Measurements from ENCODE around the gene KCTD5. TPM values are rescaled to one million over a fixed set of nuclear protein-coding genes. Genes with fewer than 3 reads are reported as not detected.
A peak's percentile ranks its signal among the peaks of the same experiment; 100 is the strongest.

The KCTD5 gene
- total and polyA plus RNA-seq, 10 of the 15 experiments (the other 5 are each of a cell fraction or from before 2014, with no cell fraction given): 0.58 to 56.4 (median 37.3) TPM

DNA sequence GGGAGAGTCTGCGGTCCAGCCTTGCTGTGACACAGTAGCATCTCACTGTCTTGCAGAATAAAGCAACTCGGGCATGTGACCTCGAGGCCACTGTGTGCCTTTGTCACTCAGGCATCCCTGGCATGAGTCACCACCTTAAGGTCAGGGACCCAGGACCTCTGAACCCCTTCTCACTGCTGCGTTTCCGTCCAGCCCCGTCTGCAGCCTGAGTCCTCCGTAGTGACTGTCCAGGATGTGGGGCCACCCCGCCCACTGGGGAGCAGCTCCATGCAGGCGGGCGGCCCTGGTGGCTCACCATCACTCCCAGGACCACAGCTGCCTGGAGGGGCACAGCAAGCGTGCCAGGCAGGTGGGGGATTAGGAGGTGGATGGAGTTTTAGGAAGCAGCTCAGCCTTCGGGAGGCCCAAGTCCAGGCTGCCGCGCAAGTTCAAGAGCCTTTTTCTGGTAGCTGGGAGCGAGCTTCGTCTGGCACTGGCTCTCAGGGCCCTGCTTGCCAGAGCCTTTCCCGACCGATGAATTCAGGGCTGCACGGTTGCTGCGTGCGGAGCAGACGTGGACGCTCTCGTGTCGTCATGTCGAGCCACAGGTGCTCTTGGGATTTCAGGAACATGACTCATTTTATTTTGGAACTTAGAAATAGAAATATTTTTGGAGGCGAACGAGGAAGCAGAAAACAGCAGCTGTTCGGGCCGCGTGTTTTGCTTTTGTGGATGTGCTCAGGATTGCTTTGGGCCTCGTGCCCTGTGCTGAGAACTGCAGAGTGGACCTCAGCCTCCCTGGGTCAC, 16.8 kb downstream of the KCTD5 start (continued):
- TF ChIP-seq, protein P1, sequence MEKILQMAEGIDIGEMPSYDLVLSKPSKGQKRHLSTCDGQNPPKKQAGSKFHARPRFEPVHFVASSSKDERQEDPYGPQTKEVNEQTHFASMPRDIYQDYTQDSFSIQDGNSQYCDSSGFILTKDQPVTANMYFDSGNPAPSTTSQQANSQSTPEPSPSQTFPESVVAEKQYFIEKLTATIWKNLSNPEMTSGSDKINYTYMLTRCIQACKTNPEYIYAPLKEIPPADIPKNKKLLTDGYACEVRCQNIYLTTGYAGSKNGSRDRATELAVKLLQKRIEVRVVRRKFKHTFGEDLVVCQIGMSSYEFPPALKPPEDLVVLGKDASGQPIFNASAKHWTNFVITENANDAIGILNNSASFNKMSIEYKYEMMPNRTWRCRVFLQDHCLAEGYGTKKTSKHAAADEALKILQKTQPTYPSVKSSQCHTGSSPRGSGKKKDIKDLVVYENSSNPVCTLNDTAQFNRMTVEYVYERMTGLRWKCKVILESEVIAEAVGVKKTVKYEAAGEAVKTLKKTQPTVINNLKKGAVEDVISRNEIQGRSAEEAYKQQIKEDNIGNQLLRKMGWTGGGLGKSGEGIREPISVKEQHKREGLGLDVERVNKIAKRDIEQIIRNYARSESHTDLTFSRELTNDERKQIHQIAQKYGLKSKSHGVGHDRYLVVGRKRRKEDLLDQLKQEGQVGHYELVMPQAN (conservative IDR thresholded peaks at IDR 0.05): no peak
- TF ChIP-seq, protein P2, sequence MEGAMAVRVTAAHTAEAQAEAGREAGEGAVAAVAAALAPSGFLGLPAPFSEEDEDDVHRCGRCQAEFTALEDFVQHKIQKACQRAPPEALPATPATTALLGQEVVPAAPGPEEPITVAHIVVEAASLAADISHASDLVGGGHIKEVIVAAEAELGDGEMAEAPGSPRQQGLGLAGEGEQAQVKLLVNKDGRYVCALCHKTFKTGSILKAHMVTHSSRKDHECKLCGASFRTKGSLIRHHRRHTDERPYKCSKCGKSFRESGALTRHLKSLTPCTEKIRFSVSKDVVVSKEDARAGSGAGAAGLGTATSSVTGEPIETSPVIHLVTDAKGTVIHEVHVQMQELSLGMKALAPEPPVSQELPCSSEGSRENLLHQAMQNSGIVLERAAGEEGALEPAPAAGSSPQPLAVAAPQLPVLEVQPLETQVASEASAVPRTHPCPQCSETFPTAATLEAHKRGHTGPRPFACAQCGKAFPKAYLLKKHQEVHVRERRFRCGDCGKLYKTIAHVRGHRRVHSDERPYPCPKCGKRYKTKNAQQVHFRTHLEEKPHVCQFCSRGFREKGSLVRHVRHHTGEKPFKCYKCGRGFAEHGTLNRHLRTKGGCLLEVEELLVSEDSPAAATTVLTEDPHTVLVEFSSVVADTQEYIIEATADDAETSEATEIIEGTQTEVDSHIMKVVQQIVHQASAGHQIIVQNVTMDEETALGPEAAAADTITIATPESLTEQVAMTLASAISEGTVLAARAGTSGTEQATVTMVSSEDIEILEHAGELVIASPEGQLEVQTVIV (IDR thresholded peaks at IDR 0.05; ENCODE audit: borderline replicate concordance, partially characterized antibody): no peak

DNA sequence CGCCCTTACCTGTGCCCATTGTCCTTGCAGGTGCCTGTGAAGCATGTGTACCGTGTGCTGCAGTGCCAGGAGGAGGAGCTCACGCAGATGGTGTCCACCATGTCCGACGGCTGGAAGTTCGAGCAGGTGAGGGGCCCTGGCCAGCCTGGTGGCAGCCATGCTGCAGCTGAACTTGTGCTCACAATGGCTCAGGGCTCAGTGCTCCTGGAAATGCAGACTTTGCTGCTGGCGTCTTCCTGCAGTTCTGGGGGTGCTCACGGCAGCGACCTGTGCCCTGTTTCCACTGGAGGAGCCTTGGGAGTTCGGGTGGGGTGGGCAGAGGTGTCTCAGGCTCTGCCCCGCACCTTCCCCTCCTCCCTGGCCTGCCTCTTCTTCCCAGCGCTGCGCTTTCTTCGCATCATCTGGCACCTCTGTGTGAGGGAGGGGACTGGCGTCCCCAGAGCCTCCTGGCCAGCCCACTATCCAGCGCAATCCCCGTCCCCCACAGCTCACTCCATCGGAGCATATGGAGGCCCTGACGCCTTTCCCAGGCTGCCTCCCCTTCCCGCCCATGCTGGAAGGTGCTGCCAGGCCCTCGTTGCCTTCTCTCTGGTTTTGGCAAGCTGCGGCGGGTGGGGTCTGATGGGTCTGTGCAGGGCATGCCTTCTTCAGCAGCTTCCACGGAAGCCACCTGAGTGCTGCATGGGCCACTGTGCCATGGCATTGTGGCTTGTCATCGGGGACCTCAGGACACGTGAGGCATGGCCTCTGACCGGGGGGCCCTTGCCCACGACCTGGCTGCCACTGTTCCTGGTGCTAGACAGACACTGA, 17.7 kb downstream of the KCTD5 start:
- no peaks in the 10 kb centered on the region for H3K79me2 ChIP-seq (ENCODE audit: control insufficient read depth, insufficient read depth, low read length)
- BruUV-seq (replicated peaks): no TSS peak

More for the DNA sequence above, 17.7 kb downstream of the KCTD5 start:
- Histone ChIP-seq H3K9me3 (replicated peaks; ENCODE audit: control insufficient read depth, insufficient read depth, low read length) (no peaks in the 10 kb centered on the region), H2AFZ (ENCODE audit: control insufficient read depth, low read depth, low read length) (no peak overlapping the region), H4K20me1 (ENCODE audit: control insufficient read depth, insufficient read depth) (no peaks in the 10 kb centered on the region), H3K27ac (ENCODE audit: control insufficient read depth, insufficient read depth) (no peak overlapping the region), H3K4me1 (ENCODE audit: control insufficient read depth, insufficient read depth, low read length) (no peaks in the 10 kb centered on the region), H3K36me3 (ENCODE audit: control insufficient read depth in 2 of 2, insufficient read depth in 2 of 2, low read length in 1 of 2) (peaks cover 16 to 47% of the 10 kb centered on the region in 2 experiments), H3K27me3 (replicated peaks in 1 of 2; ENCODE audit: control insufficient read depth in 2 of 2, insufficient read depth in 2 of 2, low read length in 1 of 2) (no peaks in the 10 kb centered on the region), H3K9ac (ENCODE audit: control insufficient read depth, insufficient read depth, low read length) (no peak overlapping the region), H3K4me3 (no peak overlapping the region), H3K4me2 (ENCODE audit: control insufficient read depth, insufficient read depth) (no peak overlapping the region)
- FAIRE-seq: no peak
- TF ChIP-seq ZNF217 (IDR thresholded peaks at IDR 0.05) (no peak), CBX5 (IDR thresholded peaks at IDR 0.05; ENCODE audit: low read depth) (no peak), POLR2AphosphoS5 (IDR thresholded peaks at IDR 0.05; ENCODE audit: low read length) (0 out of 2 replicates have a peak, but pooled peaks have one; percentile 21), POLR2A (IDR thresholded peaks at IDR 0.05; ENCODE audit: low read depth, low read length) (peak; percentile 30)
- intact Hi-C loops (cut with micrococcal nuclease; ENCODE audit: unreplicated experiment) (no loop called here), in situ Hi-C loops (cut with MboI) (no loop called here)
- DNase-seq (ENCODE audit: low read depth, low spot score): no peak
- CTCF ChIA-PET: no interaction called here
- SMC1A ChIA-PET (ENCODE audit: uncharacterized antibody, unreplicated experiment): no interaction called here
- RAD21 ChIA-PET (ENCODE audit: unreplicated experiment): no interaction called here
- WGBS (ENCODE audit: insufficient coverage, insufficient replicate concordance, low lambda C conversion rate, missing lambda C conversion rate): 91% methylated on average over 28 of the region's 28 CpGs
- no peak for ATAC-seq
- POLR2A ChIA-PET: no interaction called here

Data from GM12878 (cell line).